C4-2B (cell line): ENCODE results near the gene FAM13B.

ENCODE experiments used
- CTCF ChIP-seq: fragments of 450-650 bp; conservative IDR thresholded peaks from 2 replicates; pipeline ENCODE4 v1.5.1; 2017; ENCODE audit warnings: mild to moderate bottlenecking
- ZFX ChIP-seq: fragments of 450-650 bp; IDR thresholded peaks from 2 replicates; pipeline ENCODE4 v1.6.1; 2017

DNA sequence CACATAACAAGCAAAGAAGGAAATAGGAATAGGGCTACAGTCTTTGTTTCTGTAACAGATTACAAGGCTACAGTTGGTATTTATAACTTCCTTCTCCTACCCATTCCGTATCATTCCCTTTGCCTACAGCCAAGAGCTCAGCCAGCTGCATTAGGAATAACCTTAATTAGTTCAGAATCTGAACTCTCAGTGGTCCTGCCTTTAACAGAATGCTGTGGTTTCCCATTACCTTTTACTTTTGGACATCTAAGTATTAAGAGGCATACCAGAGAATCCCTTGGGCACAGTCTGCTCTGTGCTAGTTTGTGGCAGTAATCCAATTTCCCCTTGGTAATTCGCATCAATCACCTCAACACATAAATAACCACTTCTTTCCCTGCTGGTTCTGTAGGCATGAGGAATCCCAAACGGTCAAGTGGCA lies 99.4 kb downstream of the FAM13B start:
- no peak for TF ChIP-seq CTCF
- no peak for TF ChIP-seq ZFX
